T-helper 1 cell treated with Interleukin-12 subunit alpha and Interleukin-12 subunit beta and Interleukin-4 antibody, amounts not matched to agents 30 μg/mL and 1 μg/mL, for 36 hours (primary cell): ENCODE data around the gene SOX8.

Experiments used
- H3K27ac Mint-ChIP-seq: one replicate; pipeline ENCODE4 v1.8.0; 2021; ENCODE audit warnings: mild to moderate bottlenecking, mixed read lengths
- H3K27me3 Mint-ChIP-seq: one replicate; pipeline ENCODE4 v1.8.0; 2021; ENCODE audit warnings: low read depth, mixed read lengths
- H3K36me3 Mint-ChIP-seq: one replicate; pipeline ENCODE4 v1.8.0; 2021; ENCODE audit warnings: low read depth, mixed read lengths
- H3K4me1 Mint-ChIP-seq: one replicate; pipeline ENCODE4 v1.8.0; 2021; ENCODE audit warnings: low read depth, mixed read lengths
- H3K4me3 Mint-ChIP-seq: one replicate; pipeline ENCODE4 v1.8.0; 2021; ENCODE audit warnings: mild to moderate bottlenecking, moderate library complexity, mixed read lengths
- H3K9me3 Mint-ChIP-seq: one replicate; pipeline ENCODE4 v1.8.0; 2021; ENCODE audit warnings: mixed read lengths

SOX8 gene

DNA sequence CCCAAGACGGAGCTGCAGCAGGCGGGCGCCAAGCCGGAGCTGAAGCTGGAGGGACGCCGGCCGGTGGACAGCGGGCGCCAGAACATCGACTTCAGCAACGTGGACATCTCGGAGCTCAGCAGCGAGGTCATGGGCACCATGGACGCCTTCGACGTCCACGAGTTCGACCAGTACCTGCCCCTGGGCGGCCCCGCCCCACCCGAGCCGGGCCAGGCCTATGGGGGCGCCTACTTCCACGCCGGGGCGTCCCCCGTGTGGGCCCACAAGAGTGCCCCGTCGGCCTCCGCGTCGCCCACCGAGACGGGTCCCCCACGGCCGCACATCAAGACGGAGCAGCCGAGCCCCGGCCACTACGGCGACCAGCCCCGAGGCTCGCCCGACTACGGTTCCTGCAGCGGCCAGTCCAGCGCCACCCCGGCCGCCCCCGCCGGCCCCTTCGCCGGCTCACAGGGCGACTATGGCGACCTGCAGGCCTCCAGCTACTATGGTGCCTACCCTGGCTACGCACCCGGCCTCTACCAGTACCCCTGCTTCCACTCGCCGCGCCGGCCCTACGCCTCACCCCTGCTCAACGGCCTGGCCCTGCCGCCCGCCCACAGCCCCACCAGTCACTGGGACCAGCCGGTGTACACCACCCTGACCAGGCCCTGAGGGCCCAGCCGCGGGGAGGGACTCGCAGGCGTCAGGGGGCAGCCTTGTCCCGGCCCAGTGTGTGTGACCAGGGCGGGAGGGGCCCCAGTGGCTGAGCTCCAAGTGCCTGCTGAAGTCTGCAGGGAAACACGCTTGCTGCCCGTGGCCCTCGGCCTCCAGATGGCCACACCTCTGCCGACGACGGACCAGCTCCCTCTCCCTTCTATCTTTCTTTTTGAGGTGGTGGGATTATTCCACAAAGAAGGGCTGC is 3.4 kb downstream of the SOX8 start:
- H3K27me3 Mint-ChIP-seq, result peaks cover 10% of the 10 kb centered on the region
- no peaks in the 10 kb centered on the region for H3K9me3 Mint-ChIP-seq
- no peak overlapping the region for H3K27ac Mint-ChIP-seq
- no peak overlapping the region for H3K4me3 Mint-ChIP-seq
- no peaks in the 10 kb centered on the region for H3K36me3 Mint-ChIP-seq
- no peaks in the 10 kb centered on the region for H3K4me1 Mint-ChIP-seq

- Mint-ChIP-seq H3K9me3 (no peaks in the 10 kb centered on the region), H3K27ac (no peak overlapping the region)
Observed at GRCh38 chr16:985646-986400, 4.3 kb downstream of the SOX8 start.

GRCh38 chr16:986411-986810 is 4.8 kb downstream of the SOX8 start:
- H3K4me1 Mint-ChIP-seq, result no peaks in the 10 kb centered on the region
- peaks cover 5% of the 10 kb centered on the region for H3K27me3 Mint-ChIP-seq
- H3K36me3 Mint-ChIP-seq, result no peaks in the 10 kb centered on the region
- H3K4me3 Mint-ChIP-seq, result no peak overlapping the region
- no peaks in the 10 kb centered on the region for H3K9me3 Mint-ChIP-seq
- no peak overlapping the region for H3K27ac Mint-ChIP-seq

More at GRCh38 chr16:985646-986400, 4.3 kb downstream of the SOX8 start:
- Mint-ChIP-seq H3K27me3 (peaks cover 9% of the 10 kb centered on the region), H3K4me3 (no peak overlapping the region), H3K4me1 (no peaks in the 10 kb centered on the region), H3K36me3 (no peaks in the 10 kb centered on the region)

- no peak overlapping the region for H3K4me3 Mint-ChIP-seq
- H3K9me3 Mint-ChIP-seq, result no peaks in the 10 kb centered on the region
- H3K27ac Mint-ChIP-seq, result no peak overlapping the region
- H3K4me1 Mint-ChIP-seq, result no peaks in the 10 kb centered on the region
- peaks cover 5% of the 10 kb centered on the region for H3K27me3 Mint-ChIP-seq
- H3K36me3 Mint-ChIP-seq, result no peaks in the 10 kb centered on the region
Observed at GRCh38 chr16:986925-987582, 5.5 kb downstream of the SOX8 start.

GRCh38 chr16:987906-988305 is 6.3 kb downstream of the SOX8 start:
- Mint-ChIP-seq H3K27ac (no peak overlapping the region), H3K36me3 (no peaks in the 10 kb centered on the region), H3K27me3 (peaks cover 2% of the 10 kb centered on the region), H3K4me1 (no peaks in the 10 kb centered on the region), H3K9me3 (no peaks in the 10 kb centered on the region), H3K4me3 (no peak overlapping the region)

- no peaks in the 10 kb centered on the region for H3K4me1 Mint-ChIP-seq
- no peak overlapping the region for H3K4me3 Mint-ChIP-seq
- no peaks in the 10 kb centered on the region for H3K27me3 Mint-ChIP-seq
- no peaks in the 10 kb centered on the region for H3K36me3 Mint-ChIP-seq
- no peak overlapping the region for H3K27ac Mint-ChIP-seq
- no peaks in the 10 kb centered on the region for H3K9me3 Mint-ChIP-seq
Observed at GRCh38 chr16:988471-989353, 7.1 kb downstream of the SOX8 start.

DNA sequence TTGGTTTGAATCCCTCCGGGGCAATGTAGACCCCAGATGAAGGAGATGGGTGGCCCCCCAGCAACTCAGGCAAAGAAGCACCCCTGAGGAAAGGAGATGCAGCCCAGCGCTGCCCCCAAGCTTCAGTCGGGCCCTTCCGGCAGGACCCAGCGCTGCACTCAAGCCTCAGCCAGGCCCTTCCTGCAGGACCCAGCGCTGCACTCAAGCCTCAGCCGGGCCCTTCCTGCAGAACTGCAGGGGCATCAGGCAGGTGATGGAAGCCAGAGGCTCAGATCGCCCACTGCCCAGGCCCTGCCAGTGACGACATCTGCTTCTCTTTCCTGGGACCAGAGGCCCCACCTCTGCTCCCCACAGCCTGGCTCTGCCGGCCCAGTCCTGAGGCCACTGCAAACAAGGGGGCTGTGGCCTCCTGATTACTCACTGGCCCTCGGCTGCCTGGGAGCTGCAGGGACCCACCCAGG is 7.8 kb downstream of the SOX8 start:
- no peaks in the 10 kb centered on the region for H3K4me1 Mint-ChIP-seq
- H3K36me3 Mint-ChIP-seq, result no peaks in the 10 kb centered on the region
- no peak overlapping the region for H3K27ac Mint-ChIP-seq
- no peaks in the 10 kb centered on the region for H3K9me3 Mint-ChIP-seq
- no peaks in the 10 kb centered on the region for H3K27me3 Mint-ChIP-seq
- H3K4me3 Mint-ChIP-seq, result no peak overlapping the region

- no peaks in the 10 kb centered on the region for H3K4me1 Mint-ChIP-seq
- peaks cover 10% of the 10 kb centered on the region for H3K27me3 Mint-ChIP-seq
- H3K4me3 Mint-ChIP-seq, result no peak overlapping the region
- no peaks in the 10 kb centered on the region for H3K36me3 Mint-ChIP-seq
- H3K9me3 Mint-ChIP-seq, result no peaks in the 10 kb centered on the region
- no peak overlapping the region for H3K27ac Mint-ChIP-seq
Observed at GRCh38 chr16:990516-991291, 9.1 kb downstream of the SOX8 start.

DNA sequence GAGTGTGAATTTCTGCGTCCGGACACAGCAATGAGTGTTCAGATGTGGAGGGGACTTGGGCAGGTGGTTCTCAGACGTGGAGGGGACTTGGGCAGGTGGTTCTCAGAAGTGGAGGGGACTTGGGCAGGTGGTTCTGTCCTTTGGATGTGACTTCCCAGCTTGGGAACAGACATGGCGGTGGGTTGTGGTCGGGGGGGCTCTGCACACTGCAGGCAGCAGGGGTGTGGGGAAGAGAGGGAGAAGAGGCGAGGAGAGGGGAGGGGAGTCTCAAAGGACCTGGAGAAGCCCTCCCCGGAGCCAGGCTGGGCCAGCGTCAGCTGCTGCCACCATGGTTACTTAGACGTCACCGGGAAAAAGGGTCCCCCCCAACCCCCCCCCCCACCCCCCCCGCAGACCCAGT is 9.8 kb downstream of the SOX8 start:
- H3K27me3 Mint-ChIP-seq, result peaks cover 16% of the 10 kb centered on the region

GRCh38 chr16:991773-992172 is 10.2 kb downstream of the SOX8 start:
- no peaks in the 10 kb centered on the region for H3K36me3 Mint-ChIP-seq
- H3K4me3 Mint-ChIP-seq, result no peak overlapping the region
- H3K9me3 Mint-ChIP-seq, result no peaks in the 10 kb centered on the region
- no peak overlapping the region for H3K27ac Mint-ChIP-seq
- peaks cover 20% of the 10 kb centered on the region for H3K27me3 Mint-ChIP-seq
- peaks cover 2% of the 10 kb centered on the region for H3K4me1 Mint-ChIP-seq

More for the DNA sequence above, 9.8 kb downstream of the SOX8 start:
- Mint-ChIP-seq H3K36me3 (no peaks in the 10 kb centered on the region), H3K4me3 (no peak overlapping the region), H3K9me3 (no peaks in the 10 kb centered on the region), H3K4me1 (no peaks in the 10 kb centered on the region), H3K27ac (no peak overlapping the region)

- Mint-ChIP-seq H3K36me3 (no peaks in the 10 kb centered on the region), H3K27ac (no peak overlapping the region), H3K9me3 (no peaks in the 10 kb centered on the region), H3K4me3 (no peak overlapping the region), H3K4me1 (peaks cover 8% of the 10 kb centered on the region), H3K27me3 (peaks cover 33% of the 10 kb centered on the region)
Observed at GRCh38 chr16:993731-994130, 12.2 kb downstream of the SOX8 start.

DNA sequence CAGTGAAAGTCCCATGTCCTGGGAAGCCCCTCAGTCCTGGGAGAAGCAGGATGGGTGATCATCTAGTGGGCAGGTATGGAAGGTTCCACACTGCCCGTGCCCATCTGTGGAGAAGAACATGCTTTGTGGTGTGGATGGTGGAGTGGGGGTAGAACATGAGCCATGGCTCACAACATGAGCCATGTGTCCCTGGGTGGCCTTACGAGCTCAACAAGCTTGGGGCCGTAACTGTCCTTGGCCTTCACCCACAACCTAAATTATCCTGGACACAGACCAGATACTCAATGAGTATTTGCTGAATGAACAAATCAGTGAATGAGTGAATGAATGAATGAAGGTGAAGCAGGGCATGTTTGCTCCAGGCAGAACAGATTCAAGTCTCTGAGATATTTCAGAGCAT is 13.5 kb downstream of the SOX8 start:
- Mint-ChIP-seq H3K4me1 (peaks cover 8% of the 10 kb centered on the region), H3K9me3 (no peaks in the 10 kb centered on the region), H3K36me3 (no peaks in the 10 kb centered on the region), H3K27ac (no peak overlapping the region), H3K4me3 (no peak overlapping the region), H3K27me3 (peaks cover 41% of the 10 kb centered on the region)

DNA sequence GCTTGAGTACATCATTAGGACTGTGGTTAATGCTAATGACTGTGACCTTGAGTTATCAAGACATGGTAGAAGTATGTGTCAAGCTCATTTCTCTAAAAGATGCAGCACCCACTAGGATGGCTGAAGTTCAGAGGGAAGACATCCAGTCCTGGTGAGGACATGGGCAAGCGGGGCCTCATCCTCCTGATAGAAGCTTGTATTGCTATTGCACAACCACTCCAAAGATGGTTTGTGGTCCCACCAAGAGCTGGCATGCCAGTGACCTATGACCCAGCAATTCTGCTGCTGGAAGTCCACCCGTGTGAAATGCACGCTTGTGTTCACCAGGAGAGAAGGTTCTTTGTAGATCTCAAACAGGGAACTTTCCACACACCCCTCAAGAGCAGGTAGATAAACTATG is 14.2 kb downstream of the SOX8 start:
- Mint-ChIP-seq H3K4me3 (no peak overlapping the region), H3K4me1 (peaks cover 8% of the 10 kb centered on the region), H3K27me3 (peaks cover 41% of the 10 kb centered on the region), H3K27ac (no peak overlapping the region), H3K9me3 (no peaks in the 10 kb centered on the region), H3K36me3 (no peaks in the 10 kb centered on the region)
